AG20443 (cell line): Measurements from ENCODE around the gene IGF2R.
A peak's percentile ranks its signal among the peaks of the same experiment; 100 is the strongest.
"Not testable (repeated sequence)": the region's sequence is repeated elsewhere in the genome, so short reads cannot be mapped to it uniquely, and the experiment has no call there.

Experiments
- DNase-seq: peaks from one replicate; pipeline ENCODE4 v3.0.0; 2012; ENCODE audit warnings: low spot score, mixed read lengths

The IGF2R gene

DNA sequence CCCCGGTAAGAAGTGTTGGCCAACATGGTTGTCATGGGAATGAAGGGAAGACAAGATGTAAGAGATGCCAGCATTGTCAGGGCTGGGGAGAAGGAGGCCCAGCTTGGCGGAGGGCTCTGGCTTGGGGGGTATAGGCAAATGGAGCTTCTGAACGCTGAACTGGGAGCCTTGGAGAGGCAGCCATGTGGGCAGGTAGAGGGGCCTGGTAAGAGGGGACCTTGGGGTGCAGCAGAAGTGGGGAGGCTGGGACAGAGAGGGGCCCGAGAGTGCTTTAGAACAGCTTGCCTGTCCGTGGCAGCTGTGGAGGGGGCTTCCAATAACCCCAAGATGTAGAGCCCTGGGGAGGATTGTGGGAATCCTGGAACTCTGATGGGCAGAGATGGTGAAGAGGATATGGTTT, 155.7 kb downstream of the IGF2R start:
- no peak for DNase-seq

DNA sequence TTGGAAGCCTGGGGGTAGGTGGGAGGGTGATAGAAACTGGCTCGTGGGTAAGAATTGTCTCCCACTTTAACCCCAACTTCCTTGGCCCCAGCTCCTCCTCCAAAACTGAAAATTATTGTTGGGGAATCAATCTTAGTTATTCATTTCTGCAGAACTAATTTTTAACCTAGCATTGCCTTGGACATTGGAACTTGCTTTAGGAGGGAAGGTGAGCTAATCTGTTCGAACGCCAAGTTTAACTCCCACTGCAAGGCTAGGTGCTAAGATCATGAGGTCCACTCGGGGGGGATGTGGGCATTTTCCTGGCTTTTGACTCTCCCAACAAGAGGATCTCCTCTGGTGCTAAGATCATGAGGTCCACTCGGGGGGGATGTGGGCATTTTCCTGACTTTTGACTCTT, 156.2 kb downstream of the IGF2R start:
- DNase-seq, result not testable (repeated sequence)

DNA sequence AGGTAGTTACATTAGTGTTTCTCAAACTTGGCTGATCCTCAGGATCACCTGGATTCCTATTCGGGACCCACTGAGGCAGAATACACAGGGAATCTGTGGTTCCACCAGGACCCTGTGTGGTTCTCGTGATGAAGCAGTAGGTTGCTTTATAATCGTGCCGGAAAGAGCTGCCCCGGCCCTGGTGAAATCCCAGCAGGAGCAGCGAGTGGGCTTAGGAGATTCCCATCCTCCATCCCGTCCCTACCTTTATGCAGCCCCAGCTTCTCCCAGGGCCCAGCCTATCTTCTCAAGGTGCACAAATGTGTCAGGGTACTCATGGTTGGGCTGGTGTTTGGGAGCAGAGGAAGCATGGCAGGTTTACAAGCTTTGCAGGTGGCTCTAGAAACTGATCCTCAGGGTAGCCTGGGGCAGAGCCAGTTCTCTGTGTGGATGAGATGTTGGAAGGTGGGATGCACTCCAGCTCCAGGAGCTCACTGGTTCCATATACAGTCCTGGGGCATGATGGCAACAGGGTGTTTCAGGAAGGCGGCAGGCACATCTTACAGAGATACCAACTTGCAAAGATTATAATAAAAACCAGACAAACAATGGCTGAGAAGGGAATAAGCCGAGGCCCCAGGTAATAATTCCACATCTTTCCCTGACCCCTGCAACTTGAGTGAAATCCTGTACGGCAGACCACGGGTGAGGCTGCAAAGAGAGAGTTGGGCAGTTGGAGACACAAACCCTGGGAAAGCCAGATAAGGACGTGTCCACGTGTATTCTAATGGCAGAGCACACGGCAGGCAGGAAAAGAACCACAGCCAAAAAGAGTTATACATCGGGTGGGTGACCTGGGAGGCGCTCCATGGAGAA, 158.6 kb downstream of the IGF2R start:
- DNase-seq, result no peak

DNA sequence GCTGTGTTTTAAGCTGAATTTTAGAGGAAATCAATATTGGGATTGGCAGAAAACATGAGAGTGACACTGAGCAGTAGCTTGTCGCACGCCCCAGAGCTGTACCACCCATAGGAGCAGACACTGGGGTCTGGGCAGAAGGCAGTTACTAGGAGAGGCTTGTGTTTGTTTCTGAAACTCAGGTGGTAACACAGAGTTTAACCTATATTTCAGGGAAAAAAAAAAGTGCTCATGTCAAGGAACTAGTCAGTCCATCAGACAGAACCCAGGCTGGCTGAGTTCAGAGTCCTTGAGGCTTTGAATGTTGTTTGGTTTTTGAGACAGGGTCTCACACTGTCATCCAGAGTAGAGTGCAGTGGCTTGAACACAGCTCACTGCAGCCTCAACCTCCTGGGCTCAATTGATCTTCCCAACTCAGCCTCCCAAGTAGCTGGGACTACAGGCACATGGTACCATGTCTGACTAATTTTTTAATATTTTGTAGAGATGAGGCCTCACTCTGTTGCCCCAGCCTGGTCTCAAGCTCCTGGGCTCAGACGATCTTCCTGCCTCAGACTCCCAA, 159.3 kb downstream of the IGF2R start:
- no peak for DNase-seq

DNA sequence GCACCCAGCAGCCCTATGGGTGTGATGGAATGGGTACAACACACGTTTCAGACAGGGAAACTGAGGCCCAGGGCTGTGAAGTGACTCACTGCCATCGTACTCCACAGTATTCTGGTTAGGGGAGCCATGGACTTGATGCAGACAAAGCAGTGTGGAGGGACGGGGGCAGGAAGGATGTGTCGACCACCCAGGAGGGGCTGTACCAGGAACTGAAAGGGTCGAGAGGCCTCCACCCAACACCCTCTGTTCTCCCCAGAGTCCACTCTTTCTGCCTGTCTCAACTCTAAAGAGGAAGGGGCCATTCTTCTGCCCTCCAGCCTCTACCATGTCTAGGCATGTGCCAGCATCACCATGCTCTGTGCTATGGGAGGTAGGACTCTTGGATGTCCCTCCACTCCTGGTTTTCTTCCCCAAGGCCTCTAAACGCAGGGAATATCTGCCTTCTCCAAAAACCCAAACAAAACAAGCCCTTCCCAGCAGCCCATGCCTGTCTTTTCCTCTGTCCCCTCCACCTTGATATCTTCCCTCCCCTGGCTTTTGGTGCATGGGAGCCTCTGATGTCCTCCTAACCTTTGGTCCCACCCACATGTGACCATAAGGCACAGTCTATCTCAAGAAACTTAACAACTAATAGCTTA, 160.1 kb downstream of the IGF2R start:
- DNase-seq, result no peak

DNA sequence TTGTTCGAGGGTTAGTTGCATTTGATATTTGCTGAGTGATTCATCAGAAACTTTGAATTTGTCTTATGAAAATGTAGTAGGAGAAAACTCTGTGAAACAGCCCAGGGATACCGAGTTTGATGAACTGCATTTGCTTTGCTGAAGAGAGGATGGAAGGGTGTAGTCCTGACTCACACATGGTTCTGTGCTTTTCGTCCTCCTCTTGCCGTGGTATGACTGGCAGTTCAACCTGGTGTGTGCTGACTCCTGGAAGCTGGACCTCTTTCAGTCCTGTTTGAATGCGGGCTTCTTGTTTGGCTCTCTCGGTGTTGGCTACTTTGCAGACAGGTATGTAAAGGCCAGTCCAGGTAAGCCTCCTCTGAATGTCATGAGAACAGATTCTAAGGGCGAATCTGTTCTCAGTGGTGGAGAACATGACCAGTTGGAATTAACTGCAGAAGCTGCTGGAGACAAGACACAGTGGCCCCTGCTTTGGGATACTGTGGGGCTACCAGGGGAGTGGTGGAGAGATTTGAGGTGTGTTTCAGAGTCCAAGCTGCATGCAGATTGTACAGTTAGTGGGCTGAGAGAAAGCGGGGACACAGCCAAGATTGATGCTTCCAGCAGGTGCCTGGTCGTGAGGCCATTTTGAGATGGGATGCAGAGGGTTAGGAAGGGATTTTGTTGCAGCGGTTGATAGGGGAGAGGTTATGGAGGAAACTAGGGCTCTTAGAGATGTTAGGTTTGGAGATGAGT, 161.2 kb downstream of the IGF2R start:
- no peak for DNase-seq

DNA sequence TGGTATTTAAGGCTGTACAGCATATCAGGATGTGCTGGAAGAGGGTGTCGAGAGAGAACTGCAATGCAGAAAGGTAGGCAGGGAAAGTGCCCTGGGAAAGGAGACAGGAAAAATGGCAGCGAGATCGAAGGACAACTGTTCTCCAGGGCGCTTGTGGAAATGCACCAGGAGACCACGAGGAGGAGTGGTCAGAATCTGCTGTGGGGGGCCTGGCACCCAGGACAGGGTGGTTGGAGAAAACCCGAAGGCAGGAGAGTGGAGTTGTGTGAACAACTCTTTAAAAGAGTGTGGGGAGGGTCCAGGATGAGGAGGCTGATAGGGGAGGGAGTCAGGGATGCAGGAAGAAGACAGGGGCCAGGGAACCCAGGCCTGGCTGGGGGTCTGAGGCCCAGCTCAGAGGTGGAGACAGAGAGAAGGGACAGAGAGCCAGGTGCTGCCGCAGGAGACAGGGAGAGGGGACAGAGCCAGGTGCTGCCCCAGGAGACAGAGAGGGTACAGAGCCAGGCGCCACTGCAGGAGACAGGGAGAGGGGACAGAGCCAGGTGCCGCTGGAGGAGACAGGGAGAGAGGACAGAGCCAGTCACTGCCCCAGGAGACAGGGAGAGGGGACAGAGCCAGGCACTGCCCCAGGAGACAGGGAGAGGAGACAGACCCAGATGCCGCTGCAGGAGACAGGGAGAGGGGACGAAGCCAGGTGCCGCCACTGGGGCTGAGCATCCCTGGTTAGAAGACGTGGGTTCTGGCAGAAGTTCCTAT, 162.0 kb downstream of the IGF2R start:
- no peak for DNase-seq

DNA sequence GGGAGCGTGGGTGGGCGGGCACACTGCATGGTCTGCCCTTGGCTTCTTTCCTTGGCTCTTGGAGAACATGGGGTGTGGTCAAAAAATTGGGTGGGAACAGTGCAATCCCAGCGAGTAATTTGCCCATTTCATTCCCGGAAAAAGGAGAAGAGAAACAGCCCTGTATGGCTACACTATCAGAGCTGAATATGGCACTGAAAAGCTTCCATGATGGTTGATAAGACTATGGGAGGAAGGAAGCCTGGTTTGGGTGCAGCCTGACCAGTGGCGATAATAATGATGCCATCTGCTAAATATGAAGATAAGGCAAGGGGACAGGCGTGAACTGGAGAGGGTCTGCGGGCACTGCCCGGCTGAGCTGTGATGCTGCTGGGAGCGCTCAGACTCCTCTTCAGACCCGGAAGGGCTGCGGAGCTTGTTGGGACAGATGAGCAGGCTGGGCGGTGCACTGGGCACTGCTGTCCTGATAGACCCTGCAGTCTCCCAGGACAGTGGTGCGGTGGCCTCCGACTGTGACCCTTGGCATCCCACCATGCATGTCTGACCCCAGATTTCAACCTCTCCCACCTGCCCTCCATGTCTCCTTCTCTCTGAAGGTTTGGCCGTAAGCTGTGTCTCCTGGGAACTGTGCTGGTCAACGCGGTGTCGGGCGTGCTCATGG, 162.9 kb downstream of the IGF2R start:
- DNase-seq, result no peak

DNA sequence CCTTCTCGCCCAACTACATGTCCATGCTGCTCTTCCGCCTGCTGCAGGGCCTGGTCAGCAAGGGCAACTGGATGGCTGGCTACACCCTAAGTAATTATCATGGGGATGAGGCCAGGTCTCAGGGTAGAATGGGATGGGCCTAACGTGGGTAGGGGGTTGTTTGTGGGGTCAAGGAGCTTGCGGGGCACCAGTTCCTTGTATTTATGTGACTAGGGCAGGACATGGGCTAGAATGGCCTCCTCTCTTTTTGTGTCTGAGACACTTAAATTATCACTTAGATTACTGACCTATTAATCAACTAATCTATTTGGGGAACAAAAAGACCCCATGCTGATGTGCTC, 163.4 kb downstream of the IGF2R start:
- no peak for DNase-seq

DNA sequence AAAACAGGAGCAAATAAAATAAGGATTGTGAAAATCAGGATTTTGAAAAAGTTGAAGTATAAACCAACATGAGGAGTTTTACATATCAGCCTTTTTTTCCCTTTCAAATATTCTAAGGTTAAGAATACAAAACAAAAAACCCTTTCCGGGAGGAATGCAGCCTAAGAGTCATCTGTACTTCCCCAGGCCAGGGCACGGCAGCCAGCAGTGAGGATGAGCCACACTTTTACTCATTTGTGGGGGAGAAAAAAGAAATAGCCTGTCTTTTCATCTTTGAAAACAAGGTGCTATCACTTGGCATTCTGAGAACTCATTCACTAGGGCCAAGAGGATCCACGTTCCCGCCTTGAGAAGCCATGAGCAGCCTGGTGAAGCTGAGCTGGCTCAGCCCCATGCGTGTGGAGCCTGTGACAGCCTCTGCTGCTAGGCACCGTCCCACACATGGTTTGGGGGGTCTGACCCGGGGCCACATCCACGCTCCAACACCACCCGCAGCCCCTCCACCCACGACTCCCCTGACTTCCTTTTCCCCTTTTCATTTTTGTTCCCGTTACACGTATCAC, 164.0 kb downstream of the IGF2R start:
- DNase-seq, result peak; percentile 64

DNA sequence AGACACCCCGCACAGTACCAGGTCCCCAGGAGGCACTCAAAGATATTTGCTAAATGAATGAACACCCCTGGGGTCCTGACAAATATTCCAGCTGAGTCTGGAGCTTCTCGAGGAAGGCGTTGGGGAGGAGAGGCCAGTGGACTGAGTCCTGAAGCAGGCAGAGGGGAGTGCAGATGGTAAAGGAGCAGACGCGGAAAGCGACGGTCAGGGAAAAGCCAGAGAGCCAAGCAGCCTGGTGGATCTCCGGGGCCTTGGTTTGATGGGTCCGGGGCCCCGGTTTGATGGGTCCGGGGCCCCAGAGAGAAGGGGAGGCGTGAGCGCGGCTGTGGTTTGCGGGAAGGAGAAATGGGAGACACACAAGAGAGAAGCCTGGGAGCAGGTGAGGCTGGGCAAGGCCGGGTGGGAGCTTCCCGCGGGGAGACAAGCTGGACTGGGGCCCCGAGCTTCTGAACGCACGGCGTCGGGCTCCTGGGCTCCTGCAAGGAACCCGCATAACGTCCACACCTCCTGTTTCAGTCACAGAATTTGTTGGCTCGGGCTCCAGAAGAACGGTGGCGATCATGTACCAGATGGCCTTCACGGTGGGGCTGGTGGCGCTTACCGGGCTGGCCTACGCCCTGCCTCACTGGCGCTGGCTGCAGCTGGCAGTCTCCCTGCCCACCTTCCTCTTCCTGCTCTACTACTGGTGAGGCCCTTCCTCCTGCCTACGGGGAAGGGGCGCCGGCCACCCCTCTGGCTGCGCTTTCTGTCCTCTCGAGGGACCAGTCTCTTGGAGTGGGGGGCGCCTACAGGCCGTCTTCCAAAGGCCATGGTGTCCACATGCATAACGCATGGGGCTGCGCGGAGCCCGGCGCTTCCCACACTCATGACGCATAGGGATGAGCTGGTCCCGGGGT, 164.8 kb downstream of the IGF2R start:
- DNase-seq, result no peak

DNA sequence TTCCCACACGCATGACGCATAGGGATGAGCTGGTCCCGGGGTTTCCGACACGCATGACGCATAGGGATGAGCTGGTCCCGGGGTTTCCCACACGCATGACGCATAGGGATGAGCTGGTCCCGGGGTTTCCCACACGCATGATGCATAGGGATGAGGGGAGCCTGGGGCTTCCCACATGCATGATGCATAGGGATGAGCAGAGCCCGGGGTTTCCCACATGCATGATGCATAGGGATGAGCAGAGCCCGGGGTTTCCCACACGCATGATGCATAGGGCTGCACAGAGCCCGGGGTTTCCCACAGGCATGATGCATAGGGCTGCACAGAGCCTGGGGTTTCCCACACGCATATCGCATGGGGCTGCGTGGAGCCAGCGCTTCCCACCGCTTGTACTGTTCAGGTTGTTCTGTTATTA, 165.5 kb downstream of the IGF2R start:
- DNase-seq, result not testable (repeated sequence)

DNA sequence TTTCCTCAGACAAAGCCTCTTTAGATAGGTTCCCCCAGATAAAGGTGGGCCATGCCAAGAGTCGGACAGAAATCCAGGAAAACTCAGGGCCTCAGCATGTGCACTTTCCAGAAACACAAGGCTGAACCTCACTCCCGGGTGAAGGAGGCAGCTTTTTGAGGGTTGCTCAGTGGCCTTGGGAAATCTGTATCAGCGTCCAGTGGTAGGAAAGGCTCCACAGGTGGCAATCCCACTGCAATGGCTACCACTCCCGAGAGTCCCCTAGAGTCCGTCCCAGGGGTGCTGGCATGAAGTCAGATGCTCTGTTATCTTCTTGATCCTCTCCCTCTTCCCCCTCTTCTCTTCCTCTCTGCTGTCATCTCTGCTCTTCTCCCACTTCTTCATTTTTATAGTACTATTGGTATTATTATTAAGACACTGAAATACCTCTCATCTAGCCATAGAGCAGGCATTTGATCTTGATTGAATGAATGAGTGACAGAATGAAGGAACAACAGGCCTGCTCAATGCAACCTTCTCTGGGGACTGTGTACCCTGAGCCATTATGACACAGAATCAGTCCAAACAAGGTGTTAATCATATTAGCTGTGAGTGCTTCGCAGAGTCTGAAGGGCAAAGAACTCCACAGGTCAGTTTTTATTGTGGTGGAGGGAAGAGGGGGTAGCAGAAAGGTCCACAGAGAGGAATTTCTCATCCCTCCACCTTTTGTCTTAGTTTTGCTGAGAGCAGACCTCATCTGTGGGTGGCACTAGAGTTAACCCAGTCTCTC, 166.1 kb downstream of the IGF2R start:
- no peak for DNase-seq

DNA sequence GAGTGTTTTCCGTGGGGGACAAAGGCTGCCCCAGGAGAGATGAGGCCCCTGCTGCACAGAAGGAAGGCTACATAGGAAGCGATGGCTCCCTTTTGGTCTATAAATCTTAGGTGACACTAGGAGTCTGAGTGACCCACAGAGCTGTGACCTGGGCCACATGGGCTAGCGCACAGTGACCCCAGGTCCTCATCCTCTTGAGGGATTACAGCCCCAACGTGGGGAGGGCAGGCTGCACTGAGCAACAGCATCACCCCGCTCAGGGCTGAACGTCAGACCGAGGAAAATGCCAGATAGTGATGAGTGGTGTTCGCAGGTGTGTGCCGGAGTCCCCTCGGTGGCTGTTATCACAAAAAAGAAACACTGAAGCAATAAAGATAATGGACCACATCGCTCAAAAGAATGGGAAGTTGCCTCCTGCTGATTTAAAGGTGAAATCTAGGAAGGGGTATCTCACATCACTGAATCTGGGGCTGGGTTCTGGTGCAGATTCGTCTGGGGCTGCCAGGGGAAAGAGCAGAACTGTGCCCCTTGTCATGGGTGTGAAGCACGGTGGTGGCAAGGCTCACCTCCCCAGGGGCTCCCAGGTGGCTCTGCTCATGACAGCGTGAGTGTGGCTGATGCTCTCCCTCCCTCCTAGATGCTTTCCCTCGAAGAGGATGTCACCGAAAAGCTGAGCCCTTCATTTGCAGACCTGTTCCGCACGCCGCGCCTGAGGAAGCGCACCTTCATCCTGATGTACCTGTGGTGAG, 167.2 kb downstream of the IGF2R start:
- DNase-seq, result no peak

DNA sequence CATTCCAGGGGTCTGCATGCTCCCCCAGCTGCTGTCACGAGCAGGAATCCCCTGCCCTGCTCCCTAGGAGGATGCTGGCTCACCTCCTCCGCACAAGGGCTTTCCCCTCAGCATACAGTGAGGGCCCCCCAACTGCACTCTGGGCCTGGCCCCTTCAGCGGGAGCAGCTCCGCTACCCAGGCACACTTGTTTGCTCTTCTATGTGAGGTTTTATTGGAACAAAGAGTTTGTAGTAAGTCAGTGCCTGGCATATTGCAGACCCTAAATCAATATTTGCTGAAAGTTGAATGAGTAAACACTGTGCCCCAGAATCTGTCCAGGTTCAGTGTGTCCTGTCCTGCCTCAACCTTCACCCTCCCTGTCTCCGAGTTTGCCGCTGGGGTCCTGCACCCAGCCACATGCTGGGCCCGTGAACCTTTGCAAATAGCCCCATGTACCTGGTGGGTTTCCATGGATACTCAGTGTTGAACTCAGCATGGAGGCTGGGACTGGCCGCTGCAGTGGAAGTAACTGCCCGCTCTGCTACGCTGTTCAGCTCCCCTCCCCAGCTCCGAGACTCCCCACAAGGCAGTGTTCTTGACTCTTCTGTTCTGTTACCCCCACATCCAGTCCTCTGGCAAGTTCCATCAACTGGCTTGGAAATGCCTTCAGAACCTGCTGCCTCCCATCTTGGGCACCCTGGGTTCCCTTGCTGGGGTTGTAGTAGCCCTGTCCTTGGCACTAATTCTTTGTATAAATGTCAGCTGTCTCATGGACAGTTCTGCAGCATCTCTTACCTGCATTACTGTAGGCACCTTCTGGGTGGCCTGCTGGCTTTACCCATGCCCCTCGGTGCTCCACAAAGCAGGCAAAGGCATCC, 168.5 kb downstream of the IGF2R start:
- DNase-seq, result no peak

DNA sequence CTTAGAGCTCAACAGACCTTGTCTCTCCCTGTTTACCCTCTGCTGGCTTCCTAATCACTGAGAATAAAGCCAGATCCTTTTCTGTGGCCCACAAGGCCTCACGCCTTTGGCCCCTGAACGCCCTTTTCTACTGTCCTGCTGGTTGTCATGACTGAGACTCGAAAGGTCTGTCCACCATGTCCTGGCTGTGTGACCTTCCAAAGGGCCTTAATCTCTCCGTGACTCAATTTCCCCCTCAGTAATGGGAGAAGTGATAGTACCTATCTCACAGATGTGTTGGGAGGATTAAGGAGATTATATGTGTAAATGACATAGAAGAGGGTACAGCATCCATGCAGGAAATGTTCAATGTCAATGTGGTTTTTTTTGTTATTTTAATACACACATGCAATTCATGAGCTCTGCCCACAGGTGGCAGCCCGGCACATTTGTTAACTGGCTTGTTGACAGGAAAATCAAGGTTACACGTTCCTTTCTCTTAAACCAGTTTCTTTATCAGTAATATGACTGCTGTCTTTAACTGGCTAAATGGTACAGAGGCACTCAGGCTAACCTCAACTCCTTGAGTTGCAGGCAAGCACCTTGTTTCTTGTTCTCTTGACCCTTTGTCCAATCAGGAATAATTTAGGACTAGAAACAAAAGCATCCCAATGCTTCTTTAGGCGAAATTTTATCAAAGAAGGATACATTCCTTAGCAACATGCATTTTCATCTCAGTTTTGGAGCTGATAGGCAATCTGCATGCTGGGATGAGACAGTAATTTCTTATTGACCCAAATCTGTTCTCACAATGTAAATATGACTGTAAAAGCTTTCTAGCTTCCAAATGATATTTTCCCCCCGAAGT, 169.3 kb downstream of the IGF2R start:
- peak; percentile 66 for DNase-seq
